Astrocyte of the cerebellum (primary cell): Measurements from ENCODE around the gene SERPIND1.

Experiments
- DNase-seq: peaks from one replicate; pipeline ENCODE4 v3.0.0-alpha.2; 2011; ENCODE audit warnings: low read depth
- H3K4me3 ChIP-seq: 2 replicates; pipeline ENCODE4 v1.5.1; 2011; ENCODE audit warnings: mild to moderate bottlenecking, low read depth, low read length, moderate library complexity
- CTCF ChIP-seq: IDR thresholded peaks from 2 replicates; pipeline ENCODE4 v1.5.1; 2012; ENCODE audit warnings: low read length, low read depth, moderate library complexity, mild to moderate bottlenecking; ENCODE audit errors: missing control alignments
- in situ Hi-C: cut with HindIII; loops from 2 replicates; pipeline ENCODE4 v1.10.0; 2017; ENCODE audit warnings: low sequenced_read_pairs

Gene SERPIND1

GRCh38 chr22:20774882-20775281, 969 bp downstream of the SERPIND1 start:
- DNase-seq: no peak
- H3K4me3 ChIP-seq: no peak overlapping the region

GRCh38 chr22:20775342-20775895, 1.5 kb downstream of the SERPIND1 start:
- no peak for TF ChIP-seq CTCF
- DNase-seq: no peak
- in situ Hi-C loops: no loop called here
- H3K4me3 ChIP-seq: no peak overlapping the region

More at GRCh38 chr22:20774882-20775281, 969 bp downstream of the SERPIND1 start:
- TF ChIP-seq CTCF: no peak
- in situ Hi-C loops: no loop called here

GRCh38 chr22:20776624-20777405, 2.9 kb downstream of the SERPIND1 start:
- DNase-seq: no peak
- no peak for TF ChIP-seq CTCF
- in situ Hi-C loops: no loop called here
- no peak overlapping the region for H3K4me3 ChIP-seq

GRCh38 chr22:20777420-20778177, 3.7 kb downstream of the SERPIND1 start:
- TF ChIP-seq CTCF: no peak
- H3K4me3 ChIP-seq: no peak overlapping the region
- DNase-seq: peak; percentile 28
- in situ Hi-C loops: no loop called here

GRCh38 chr22:20779014-20779817, 5.3 kb downstream of the SERPIND1 start:
- no peak for TF ChIP-seq CTCF
- H3K4me3 ChIP-seq: no peak overlapping the region
- in situ Hi-C loops: no loop called here
- DNase-seq: no peak

- H3K4me3 ChIP-seq: no peak overlapping the region
- in situ Hi-C loops: no loop called here
- no peak for TF ChIP-seq CTCF
- DNase-seq: peak; percentile 26
Measured at GRCh38 chr22:20779818-20780158, 5.9 kb downstream of the SERPIND1 start.
